Activated CD8-positive, alpha-beta T cell treated with anti-CD3 and anti-CD28 coated beads, Interleukin-2, amount 10 ng/mL, durations not matched to agents 7 days and 5 days (primary cell): ENCODE data around the gene OLIG1. TPM values are rescaled to one million over a fixed set of nuclear protein-coding genes. Genes with fewer than 3 reads are reported as not detected.

Source experiments
- ATAC-seq: fragments of 150-1000 bp; cut with Tn5 transposase; one replicate; pipeline ENCODE4 v1.10.0; 2021; ENCODE audit warnings: moderate library complexity
- CTCF ChIA-PET: fragments of 350-600 bp; sonication (Branson Sonifier 250); formaldehyde crosslinking; loops from one replicate; lab custom pipeline; 2021; ENCODE audit warnings: antibody characterized with exemption; lab: Charles Lee
- POLR2A ChIA-PET: fragments of 350-600 bp; sonication (Branson Sonifier 250); formaldehyde crosslinking; loops from one replicate; lab custom pipeline; 2021; ENCODE audit warnings: antibody characterized with exemption; lab: Charles Lee
- DNase-seq: peaks from one replicate; pipeline ENCODE4 v3.0.0-alpha.2; 2020
- H3K27ac Mint-ChIP-seq: one replicate; pipeline ENCODE4 v1.8.0; 2021; ENCODE audit warnings: mild to moderate bottlenecking, mixed read lengths
- H3K27me3 Mint-ChIP-seq: one replicate; pipeline ENCODE4 v1.8.0; 2021; ENCODE audit warnings: low read depth, mixed read lengths
- H3K36me3 Mint-ChIP-seq: one replicate; pipeline ENCODE4 v1.8.0; 2021; ENCODE audit warnings: low read depth, mixed read lengths
- H3K4me1 Mint-ChIP-seq: one replicate; pipeline ENCODE4 v1.8.0; 2021; ENCODE audit warnings: low read depth, mixed read lengths
- H3K4me3 Mint-ChIP-seq: one replicate; pipeline ENCODE4 v1.8.0; 2021; ENCODE audit warnings: mild to moderate bottlenecking, mixed read lengths
- H3K9me3 Mint-ChIP-seq: one replicate; pipeline ENCODE4 v1.8.0; 2022; ENCODE audit warnings: mixed read lengths; ENCODE audit not compliant: insufficient read depth
- total RNA-seq, 2 experiments: library from RNA; stranded (reverse); gene quantifications; one replicate each; pipeline ENCODE4 v1.2.3, GENCODE V29; 2021

The OLIG1 gene
- total RNA-seq, 2 experiments from 2014 or later = not detected

GRCh38 chr21:33026443-33026858, 43.5 kb upstream of the OLIG1 start:
- H3K36me3 Mint-ChIP-seq = peaks cover 8% of the 10 kb centered on the region
- peaks cover 87% of the 10 kb centered on the region for H3K27me3 Mint-ChIP-seq
- no peaks in the 10 kb centered on the region for H3K9me3 Mint-ChIP-seq
- DNase-seq (no peak), ATAC-seq (no peak)
- ChIA-PET CTCF (interaction anchor here (1.4 kb wide), 1 partner anchor 9 kb away, joined by 3 read pairs; no protein-coding TSS in a partner anchor), POLR2A (no interaction called here)
- peaks cover 33% of the 10 kb centered on the region for H3K4me1 Mint-ChIP-seq
- peak overlapping the region; percentile 45 for H3K4me3 Mint-ChIP-seq
- peak overlapping the region; percentile 60 for H3K27ac Mint-ChIP-seq

GRCh38 chr21:33026878-33027400, 43.0 kb upstream of the OLIG1 start:
- ChIA-PET CTCF (no interaction called here), POLR2A (no interaction called here)
- DNase-seq = no peak
- H3K4me3 Mint-ChIP-seq = peak overlapping the region; percentile 45
- H3K27me3 Mint-ChIP-seq = peaks cover 85% of the 10 kb centered on the region
- H3K27ac Mint-ChIP-seq = peak overlapping the region; percentile 34
- no peaks in the 10 kb centered on the region for H3K9me3 Mint-ChIP-seq
- peaks cover 33% of the 10 kb centered on the region for H3K4me1 Mint-ChIP-seq
- peaks cover 8% of the 10 kb centered on the region for H3K36me3 Mint-ChIP-seq
- no peak for ATAC-seq

GRCh38 chr21:33027401-33028286, 42.3 kb upstream of the OLIG1 start:
- Mint-ChIP-seq H3K4me1 (peaks cover 30% of the 10 kb centered on the region), H3K27me3 (peaks cover 85% of the 10 kb centered on the region), H3K9me3 (no peaks in the 10 kb centered on the region), H3K36me3 (peaks cover 8% of the 10 kb centered on the region), H3K27ac (no peak overlapping the region), H3K4me3 (no peak overlapping the region)
- ATAC-seq = no peak
- CTCF ChIA-PET = no interaction called here
- POLR2A ChIA-PET = no interaction called here
- DNase-seq = no peak

DNA sequence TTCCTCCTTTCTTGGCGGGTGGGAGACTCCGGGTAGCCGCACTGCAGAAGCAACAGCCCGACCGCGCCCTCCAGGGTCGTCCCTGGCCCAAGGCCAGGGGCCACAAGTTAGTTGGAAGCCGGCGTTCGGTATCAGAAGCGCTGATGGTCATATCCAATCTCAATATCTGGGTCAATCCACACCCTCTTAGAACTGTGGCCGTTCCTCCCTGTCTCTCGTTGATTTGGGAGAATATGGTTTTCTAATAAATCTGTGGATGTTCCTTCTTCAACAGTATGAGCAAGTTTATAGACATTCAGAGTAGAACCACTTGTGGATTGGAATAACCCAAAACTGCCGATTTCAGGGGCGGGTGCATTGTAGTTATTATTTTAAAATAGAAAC, 41.7 kb upstream of the OLIG1 start:
- H3K27me3 Mint-ChIP-seq = peaks cover 84% of the 10 kb centered on the region
- H3K27ac Mint-ChIP-seq = peak overlapping the region; percentile 55
- H3K36me3 Mint-ChIP-seq = peaks cover 8% of the 10 kb centered on the region
- no peak for DNase-seq
- CTCF ChIA-PET = no interaction called here
- no peak for ATAC-seq
- peak overlapping the region; percentile 31 for H3K4me3 Mint-ChIP-seq
- H3K4me1 Mint-ChIP-seq = peaks cover 28% of the 10 kb centered on the region
- POLR2A ChIA-PET = no interaction called here
- H3K9me3 Mint-ChIP-seq = no peaks in the 10 kb centered on the region

GRCh38 chr21:33028773-33029384, 41.1 kb upstream of the OLIG1 start:
- Mint-ChIP-seq H3K27ac (no peak overlapping the region), H3K9me3 (no peaks in the 10 kb centered on the region), H3K36me3 (peaks cover 8% of the 10 kb centered on the region), H3K4me1 (peaks cover 24% of the 10 kb centered on the region), H3K4me3 (peak overlapping the region; percentile 15), H3K27me3 (peaks cover 79% of the 10 kb centered on the region)
- DNase-seq = peak; percentile 50
- no peak for ATAC-seq
- POLR2A ChIA-PET = no interaction called here
- CTCF ChIA-PET = no interaction called here

GRCh38 chr21:33029385-33029921, 40.5 kb upstream of the OLIG1 start:
- Mint-ChIP-seq H3K36me3 (peaks cover 8% of the 10 kb centered on the region), H3K4me3 (no peak overlapping the region), H3K4me1 (peaks cover 20% of the 10 kb centered on the region), H3K27me3 (peaks cover 76% of the 10 kb centered on the region), H3K27ac (no peak overlapping the region), H3K9me3 (no peaks in the 10 kb centered on the region)
- POLR2A ChIA-PET = no interaction called here
- ATAC-seq (no peak), DNase-seq (no peak)
- CTCF ChIA-PET = no interaction called here

DNA sequence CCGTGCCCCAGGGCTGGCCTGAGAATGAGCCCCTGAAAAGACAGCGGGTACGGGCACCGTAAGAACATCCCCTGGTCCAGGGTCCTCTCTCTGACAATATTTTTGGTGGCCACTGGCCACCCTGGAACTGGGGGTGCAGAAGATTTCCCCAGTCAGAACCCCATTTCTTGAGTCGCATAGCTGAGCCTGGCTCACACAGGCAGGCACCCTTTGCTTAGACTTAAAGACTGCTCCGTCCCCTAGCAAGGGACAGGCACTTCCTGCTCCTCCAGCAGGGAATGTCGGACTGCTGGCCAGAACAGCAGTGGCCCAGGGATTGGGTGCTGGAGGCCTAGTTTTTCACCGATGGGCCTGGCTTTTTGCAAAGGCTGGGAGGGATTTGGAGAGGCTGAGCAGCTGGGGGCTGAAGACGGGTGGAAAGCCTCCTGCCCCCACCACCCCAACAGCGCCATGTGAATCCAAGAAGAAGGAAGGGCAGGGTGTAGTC, 39.9 kb upstream of the OLIG1 start:
- peaks cover 73% of the 10 kb centered on the region for H3K27me3 Mint-ChIP-seq
- H3K4me1 Mint-ChIP-seq = peaks cover 18% of the 10 kb centered on the region
- peaks cover 8% of the 10 kb centered on the region for H3K36me3 Mint-ChIP-seq
- DNase-seq (no peak), ATAC-seq (no peak)
- H3K4me3 Mint-ChIP-seq = no peak overlapping the region
- POLR2A ChIA-PET = no interaction called here
- no peak overlapping the region for H3K27ac Mint-ChIP-seq
- CTCF ChIA-PET = no interaction called here
- H3K9me3 Mint-ChIP-seq = no peaks in the 10 kb centered on the region

DNA sequence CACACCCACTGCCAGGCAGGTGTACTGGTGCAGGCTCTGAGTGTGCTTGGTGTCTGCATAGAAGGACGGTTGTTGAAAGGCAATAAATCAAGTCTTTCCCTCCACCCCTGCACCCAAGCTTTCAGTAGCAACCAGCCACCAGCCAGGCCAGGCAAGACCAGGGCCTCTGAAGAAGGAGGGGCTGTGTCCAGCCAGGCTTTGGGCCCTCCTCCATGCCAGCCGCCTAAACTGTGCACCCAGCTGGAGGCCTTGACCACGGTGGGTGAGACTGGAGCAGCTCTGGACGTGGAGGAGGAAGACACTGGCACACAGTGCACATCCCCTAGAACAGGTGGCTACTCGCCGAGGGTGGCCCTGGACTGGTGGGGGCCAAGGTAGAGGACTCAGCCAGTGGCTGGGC, 39.3 kb upstream of the OLIG1 start:
- Mint-ChIP-seq H3K9me3 (no peaks in the 10 kb centered on the region), H3K36me3 (peaks cover 8% of the 10 kb centered on the region), H3K27me3 (peaks cover 68% of the 10 kb centered on the region), H3K27ac (no peak overlapping the region), H3K4me1 (peaks cover 21% of the 10 kb centered on the region), H3K4me3 (no peak overlapping the region)
- DNase-seq (no peak), ATAC-seq (no peak)
- CTCF ChIA-PET = no interaction called here
- POLR2A ChIA-PET = no interaction called here

DNA sequence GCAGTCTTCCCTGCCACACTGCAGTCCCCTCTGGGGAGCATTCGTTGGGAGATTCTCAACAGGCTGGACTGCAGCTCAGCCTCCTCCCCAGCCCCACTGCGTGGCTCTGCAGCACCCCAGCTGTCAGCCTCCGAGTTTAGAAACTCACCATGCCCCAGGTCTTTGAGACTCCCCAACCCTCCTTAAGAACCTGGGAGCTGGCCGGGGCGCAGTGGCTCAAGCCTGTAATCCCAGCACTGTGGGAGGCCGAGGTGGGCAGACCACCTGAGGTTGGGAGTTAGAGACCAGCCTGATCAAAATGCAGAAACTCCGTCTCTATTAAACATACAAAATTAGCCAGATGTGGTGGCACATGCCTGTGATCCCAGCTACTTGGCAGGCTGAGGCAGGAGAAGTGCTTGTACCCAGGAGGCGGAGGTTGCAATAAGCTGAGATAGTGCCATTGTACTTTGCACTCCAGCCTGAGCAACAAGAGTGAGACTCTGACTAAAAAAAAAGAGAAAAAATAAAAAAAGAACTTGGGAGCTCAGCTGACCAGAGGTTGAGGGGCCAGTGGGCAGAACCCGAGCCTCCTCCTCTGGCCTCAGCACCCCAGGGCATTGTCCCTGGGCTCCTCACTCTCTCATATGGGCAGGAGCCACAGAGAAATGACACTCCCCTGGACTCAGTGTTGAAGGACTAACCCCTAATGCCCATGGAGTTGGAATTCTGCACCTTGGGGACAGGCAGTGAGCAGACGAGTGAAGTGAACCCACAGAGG, 38.6 kb upstream of the OLIG1 start:
- DNase-seq (no peak), ATAC-seq (no peak)
- no peaks in the 10 kb centered on the region for H3K9me3 Mint-ChIP-seq
- peaks cover 21% of the 10 kb centered on the region for H3K4me1 Mint-ChIP-seq
- CTCF ChIA-PET = no interaction called here
- peaks cover 61% of the 10 kb centered on the region for H3K27me3 Mint-ChIP-seq
- POLR2A ChIA-PET = no interaction called here
- peaks cover 5% of the 10 kb centered on the region for H3K36me3 Mint-ChIP-seq
- no peak overlapping the region for H3K4me3 Mint-ChIP-seq
- H3K27ac Mint-ChIP-seq = no peak overlapping the region

DNA sequence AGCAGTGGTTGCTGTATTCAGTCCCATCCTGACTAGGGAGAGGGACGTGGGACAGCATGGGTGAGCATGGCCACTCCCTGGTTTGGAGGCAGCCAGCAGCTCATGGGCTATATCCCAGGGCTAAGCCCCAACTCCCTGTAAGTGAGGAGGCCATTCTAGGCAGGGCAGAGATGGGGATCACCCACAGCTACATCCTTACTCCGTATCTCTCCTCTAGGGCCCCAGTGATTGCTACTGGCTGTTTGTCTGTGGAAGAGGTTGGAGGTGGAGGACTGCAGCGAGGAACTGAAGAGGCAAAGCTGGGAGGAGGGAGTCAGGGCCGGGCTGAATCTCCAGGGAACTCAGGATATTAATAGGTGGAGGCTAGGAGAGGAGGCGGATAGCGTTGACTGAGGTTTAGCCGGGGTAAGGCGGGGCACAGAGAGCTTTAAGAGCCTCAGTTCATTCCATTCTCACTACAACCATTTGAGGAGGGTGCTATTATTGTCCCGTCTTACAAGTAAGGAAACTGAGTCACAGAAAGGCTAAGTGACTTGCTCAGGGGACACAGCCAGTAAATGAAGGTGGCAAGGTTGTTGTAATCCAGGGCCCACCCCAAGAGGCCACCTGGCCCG, 37.4 kb upstream of the OLIG1 start:
- Mint-ChIP-seq H3K27ac (no peak overlapping the region), H3K4me3 (no peak overlapping the region), H3K4me1 (peaks cover 27% of the 10 kb centered on the region), H3K9me3 (no peaks in the 10 kb centered on the region), H3K36me3 (no peaks in the 10 kb centered on the region), H3K27me3 (peaks cover 55% of the 10 kb centered on the region)
- ChIA-PET CTCF (no interaction called here), POLR2A (no interaction called here)
- no peak for DNase-seq
- ATAC-seq = no peak
